CD1c-positive myeloid dendritic cell (primary cell): ENCODE data around the gene RNFT2.

Experiments used
- DNase-seq: peaks from one replicate; pipeline ENCODE4 v3.0.0-alpha.2; 2016; ENCODE audit errors: extremely low spot score

Gene RNFT2

GRCh38 chr12:116878567-116879508 lies 140.7 kb downstream of the RNFT2 start:
- DNase-seq = peak; percentile 53

GRCh38 chr12:116879509-116880212 lies 141.5 kb downstream of the RNFT2 start:
- DNase-seq = peak; percentile 20

GRCh38 chr12:116880213-116880816 lies 142.2 kb downstream of the RNFT2 start:
- DNase-seq = no peak

- DNase-seq = peak; percentile 23
These were observed 142.8 kb downstream of the RNFT2 start for GRCh38 chr12:116880817-116881324.

- DNase-seq = no peak
These were observed 143.3 kb downstream of the RNFT2 start, which contains the start of gene HRK for GRCh38 chr12:116881325-116881876. Gene HRK (minus strand): TSS chr12:116881441. CDS start chr12:116881307, 134 bp downstream.

- no peak for DNase-seq
These were observed 143.9 kb downstream of the RNFT2 start for GRCh38 chr12:116881877-116882507.

GRCh38 chr12:116882742-116883141 lies 144.6 kb downstream of the RNFT2 start:
- no peak for DNase-seq

GRCh38 chr12:116884871-116885270 lies 146.8 kb downstream of the RNFT2 start:
- DNase-seq = peak; percentile 40

GRCh38 chr12:116885491-116885890 lies 147.4 kb downstream of the RNFT2 start:
- peak; percentile 93 for DNase-seq

- no peak for DNase-seq
These were observed 149.1 kb downstream of the RNFT2 start for GRCh38 chr12:116887244-116887643.

GRCh38 chr12:116887897-116888296 lies 149.8 kb downstream of the RNFT2 start:
- DNase-seq = no peak

GRCh38 chr12:116890330-116890729 lies 152.2 kb downstream of the RNFT2 start:
- no peak for DNase-seq

GRCh38 chr12:116891019-116891418 lies 152.9 kb downstream of the RNFT2 start:
- DNase-seq = no peak

GRCh38 chr12:116892349-116893140 lies 154.4 kb downstream of the RNFT2 start:
- DNase-seq = no peak

GRCh38 chr12:116894913-116895312 lies 156.8 kb downstream of the RNFT2 start:
- DNase-seq = no peak

GRCh38 chr12:116896411-116896924 lies 158.4 kb downstream of the RNFT2 start:
- no peak for DNase-seq

GRCh38 chr12:116897476-116897875 lies 159.4 kb downstream of the RNFT2 start:
- no peak for DNase-seq

GRCh38 chr12:116898669-116899068 lies 160.6 kb downstream of the RNFT2 start:
- no peak for DNase-seq

GRCh38 chr12:116901612-116902011 lies 163.5 kb downstream of the RNFT2 start:
- DNase-seq = no peak
